CD4-positive, alpha-beta memory T cell (primary cell): ENCODE measurements around the gene PCSK6. TPM values are rescaled to one million over a fixed set of nuclear protein-coding genes. Genes with fewer than 3 reads are reported as not detected.

Experiments
- CTCF ChIA-PET: fragments of 350-600 bp; sonication (Branson Sonifier 250); formaldehyde crosslinking; loops from one replicate; lab custom pipeline; 2021; ENCODE audit warnings: inconsistent platforms; ENCODE audit not compliant: partially characterized antibody; lab: Charles Lee
- POLR2A ChIA-PET: fragments of 350-600 bp; sonication (Branson Sonifier 250); formaldehyde crosslinking; loops from one replicate; lab custom pipeline; 2021; ENCODE audit not compliant: partially characterized antibody; lab: Charles Lee
- DNase-seq, 5 donors: peaks; one replicate each; pipeline versions ENCODE4 v3.0.0 to v3.0.0-alpha.2; 2020 to 2022; ENCODE audit warnings: mixed read lengths in 1 of 5
- H3K27ac ChIP-seq: one replicate; pipeline ENCODE4 v1.7.0; 2013; ENCODE audit warnings: low read depth, low read length
- H3K27me3 ChIP-seq: 2 replicates; pipeline ENCODE4 v1.7.0; 2013; ENCODE audit warnings: mild to moderate bottlenecking, low read length, moderate library complexity; ENCODE audit not compliant: insufficient read depth
- H3K36me3 ChIP-seq: 2 replicates; pipeline ENCODE4 v1.7.0; 2013; ENCODE audit warnings: mild to moderate bottlenecking, low read length, moderate library complexity; ENCODE audit not compliant: insufficient read depth
- H3K4me1 ChIP-seq: 2 replicates; pipeline ENCODE4 v1.7.0; 2013; ENCODE audit warnings: mild to moderate bottlenecking, low read length, moderate library complexity; ENCODE audit not compliant: insufficient read depth
- H3K4me3 ChIP-seq, 2 donors: one replicate each; pipeline ENCODE4 v1.7.0; 2013; ENCODE audit warnings: low read length in 2 of 2, mild to moderate bottlenecking in 1 of 2
- H3K9me3 ChIP-seq, 2 donors: one replicate each; pipeline ENCODE4 v1.7.0; 2013; ENCODE audit warnings: low read length in 2 of 2, control low read depth in 1 of 2; ENCODE audit not compliant: control insufficient read depth in 1 of 2
- H3K27ac Mint-ChIP-seq, 7 donors: one replicate each; pipeline ENCODE4 v1.8.0; 2020 to 2021; ENCODE audit warnings: mixed read lengths in 7 of 7, mild to moderate bottlenecking in 6 of 7, inconsistent platforms in 3 of 7, moderate library complexity in 3 of 7
- H3K27me3 Mint-ChIP-seq, 2 donors: one replicate each; pipeline ENCODE4 v1.8.0; 2020 to 2021; ENCODE audit warnings: mixed read lengths in 2 of 2
- H3K36me3 Mint-ChIP-seq, 2 donors: one replicate each; pipeline ENCODE4 v1.8.0; 2020 to 2021; ENCODE audit warnings: mixed read lengths in 2 of 2, inconsistent platforms in 1 of 2, mild to moderate bottlenecking in 1 of 2
- H3K4me1 Mint-ChIP-seq, 4 donors: one replicate each; pipeline ENCODE4 v1.8.0; 2020 to 2021; ENCODE audit warnings: mixed read lengths in 4 of 4, mild to moderate bottlenecking in 1 of 4
- H3K4me3 Mint-ChIP-seq, 8 donors: one replicate each; pipeline ENCODE4 v1.8.0; 2020 to 2021; ENCODE audit warnings: mixed read lengths in 8 of 8, mild to moderate bottlenecking in 7 of 8, moderate library complexity in 6 of 8, inconsistent platforms in 3 of 8
- H3K9me3 Mint-ChIP-seq, 8 donors: one replicate each; pipeline ENCODE4 v1.8.0; 2020 to 2021; ENCODE audit warnings: mixed read lengths in 8 of 8, mild to moderate bottlenecking in 5 of 8, inconsistent platforms in 3 of 8, moderate library complexity in 1 of 8
- intact Hi-C: fragments of 100-400 bp; cut with micrococcal nuclease; formaldehyde crosslinking; loops from one replicate; pipeline ENCODE4 v1.15.1; 2023
- polyA plus RNA-seq, 2 donors: library from polyadenylated mRNA; unstranded; fragments of 300-500 nt; fragmentation: Illumina TruSeq; gene quantifications; one replicate each; pipeline ENCODE4 v1.2.3, GENCODE V29; 2021
- total RNA-seq, 2 experiments: library from RNA; stranded (reverse); gene quantifications; one replicate each; pipeline ENCODE4 v1.2.3, GENCODE V29; 2021

Gene PCSK6
- total and polyA plus RNA-seq, 4 experiments from 2014 or later = 0.08 to 0.53 (median 0.32) TPM

- DNase-seq = peak in 1 of 5 donors; percentile 16
- CTCF ChIA-PET = interaction anchor here (1.2 to 3.1 kb wide), 10 partner anchors 10 to 245 kb away, joined by 3 to 49 read pairs (median 10); no protein-coding TSS in a partner anchor
- POLR2A ChIA-PET = no interaction called here
Measured at GRCh38 chr15:101256757-101257156, 232.8 kb downstream of the PCSK6 start.

GRCh38 chr15:101255615-101256241 is 233.8 kb downstream of the PCSK6 start:
- H3K36me3 ChIP-seq = no peaks in the 10 kb centered on the region
- POLR2A ChIA-PET = no interaction called here
- peaks cover 0 to 1% (median 0%) of the 10 kb centered on the region in 8 donors for H3K9me3 Mint-ChIP-seq
- H3K27ac ChIP-seq = no peak overlapping the region
- no peak overlapping the region for H3K4me3 ChIP-seq
- H3K36me3 Mint-ChIP-seq = peaks cover 0 to 6% of the 10 kb centered on the region in 2 donors
- intact Hi-C loops = loop anchor here (2.0 kb wide), 1 partner anchor 61 kb away; no protein-coding TSS in a partner anchor
- no peak for DNase-seq
- H3K27me3 ChIP-seq = no peaks in the 10 kb centered on the region
- H3K4me1 Mint-ChIP-seq = peaks cover 8 to 11% (median 9%) of the 10 kb centered on the region in 4 donors
- H3K9me3 ChIP-seq = no peaks in the 10 kb centered on the region
- H3K27ac Mint-ChIP-seq = no peak overlapping the region
- no peak overlapping the region for H3K4me3 Mint-ChIP-seq
- CTCF ChIA-PET = interaction anchor here (0.7 to 3.1 kb wide), 9 partner anchors 9 to 246 kb away, joined by 3 to 11 read pairs (median 5); no protein-coding TSS in a partner anchor
- peaks cover 11% of the 10 kb centered on the region for H3K4me1 ChIP-seq
- peaks cover 0 to 3% of the 10 kb centered on the region in 2 donors for H3K27me3 Mint-ChIP-seq

More at GRCh38 chr15:101256757-101257156, 232.8 kb downstream of the PCSK6 start:
- Mint-ChIP-seq H3K27ac (no peak overlapping the region), H3K4me3 (peak overlapping the region in 1 of 8 donors; percentile 41), H3K36me3 (peaks cover 0 to 5% of the 10 kb centered on the region in 2 donors), H3K4me1 (peaks cover 6 to 10% (median 9%) of the 10 kb centered on the region in 4 donors), H3K9me3 (peaks cover 0 to 1% (median 0%) of the 10 kb centered on the region in 8 donors), H3K27me3 (peaks cover 0 to 3% of the 10 kb centered on the region in 2 donors)
- H3K4me3 ChIP-seq = no peak overlapping the region
- no peaks in the 10 kb centered on the region for H3K36me3 ChIP-seq
- H3K27ac ChIP-seq = no peak overlapping the region
- H3K9me3 ChIP-seq = no peaks in the 10 kb centered on the region
- H3K4me1 ChIP-seq = peaks cover 9% of the 10 kb centered on the region
- no peaks in the 10 kb centered on the region for H3K27me3 ChIP-seq
- intact Hi-C loops = loop anchor here (2.0 kb wide), 1 partner anchor 62 kb away; no protein-coding TSS in a partner anchor

- Histone ChIP-seq H3K9me3 (no peaks in the 10 kb centered on the region), H3K27ac (no peak overlapping the region), H3K36me3 (no peaks in the 10 kb centered on the region), H3K4me3 (no peak overlapping the region), H3K4me1 (peaks cover 18% of the 10 kb centered on the region), H3K27me3 (no peaks in the 10 kb centered on the region)
- Mint-ChIP-seq H3K27me3 (peaks cover 0 to 3% of the 10 kb centered on the region in 2 donors), H3K9me3 (peaks cover 0 to 1% (median 0%) of the 10 kb centered on the region in 8 donors), H3K36me3 (peaks cover 0 to 11% of the 10 kb centered on the region in 2 donors), H3K4me1 (peaks cover 15 to 18% (median 16%) of the 10 kb centered on the region in 4 donors), H3K4me3 (no peak overlapping the region), H3K27ac (peak overlapping the region in 1 of 7 donors; percentile 32)
- ChIA-PET POLR2A (interaction anchor here (5.7 kb wide), 1 partner anchor 14 kb away, joined by 64 read pairs; no protein-coding TSS in a partner anchor), CTCF (interaction anchor here (1.2 to 2.4 kb wide), 8 partner anchors 9 to 239 kb away, joined by 3 to 9 read pairs (median 4); no protein-coding TSS in a partner anchor)
- intact Hi-C loops = no loop called here
- no peak for DNase-seq
Measured at GRCh38 chr15:101255051-101255395, 234.5 kb downstream of the PCSK6 start.

- H3K27ac Mint-ChIP-seq = peak overlapping the region in 1 of 7 donors; percentile 24
- intact Hi-C loops = loop anchor here (5.0 kb wide), 2 partner anchors 127 to 652 kb away; partner anchors contain the start of genes ASB7 and LINS1
- peak overlapping the region in 1 of 8 donors; percentile 9 for H3K4me3 Mint-ChIP-seq
- H3K27me3 ChIP-seq = no peaks in the 10 kb centered on the region
- CTCF ChIA-PET = interaction anchor here (1.0 to 2.4 kb wide), 6 partner anchors 10 to 240 kb away, joined by 3 to 9 read pairs (median 4); no protein-coding TSS in a partner anchor
- peaks cover 24% of the 10 kb centered on the region for H3K4me1 ChIP-seq
- no peak for DNase-seq
- H3K9me3 Mint-ChIP-seq = peaks cover 0 to 1% (median 0%) of the 10 kb centered on the region in 8 donors
- H3K4me1 Mint-ChIP-seq = peaks cover 19 to 24% (median 21%) of the 10 kb centered on the region in 4 donors
- H3K27me3 Mint-ChIP-seq = peaks cover 0 to 2% of the 10 kb centered on the region in 2 donors
- H3K9me3 ChIP-seq = no peaks in the 10 kb centered on the region
- no peak overlapping the region for H3K27ac ChIP-seq
- POLR2A ChIA-PET = interaction anchor here (5.7 kb wide), 1 partner anchor 13 kb away, joined by 64 read pairs; no protein-coding TSS in a partner anchor
- peaks cover 0 to 13% of the 10 kb centered on the region in 2 donors for H3K36me3 Mint-ChIP-seq
- no peak overlapping the region for H3K4me3 ChIP-seq
- no peaks in the 10 kb centered on the region for H3K36me3 ChIP-seq
Measured at GRCh38 chr15:101254157-101255050, 235.1 kb downstream of the PCSK6 start.

Other genes starting within 250 kb of the PCSK6 start
- 10 to 100 TPM; 11.1 to 11.9 TPM for gene CHSY1, start 237.7 kb downstream of the PCSK6 start, total RNA-seq
- 1 to 10 TPM in 1 of 2 donors, under 1 TPM in 1; 0.64 to 2.7 TPM for gene CHSY1, start 237.7 kb downstream of the PCSK6 start, polyA plus RNA-seq
- 10 to 100 TPM; 49.1 to 53.8 TPM for gene SELENOS, start 212.2 kb downstream of the PCSK6 start, total RNA-seq
- 100 to 1,000 TPM in 1 of 2 donors, 10 to 100 TPM in 1; 69.8 to 112 TPM for gene SELENOS, start 212.2 kb downstream of the PCSK6 start, polyA plus RNA-seq
- 100 to 1,000 TPM in 1 of 2 experiments, 10 to 100 TPM in 1; 90.5 to 100 TPM for gene SNRPA1, start 194.5 kb downstream of the PCSK6 start, total RNA-seq
- 10 to 100 TPM; 76.6 to 82.0 TPM for gene SNRPA1, start 194.5 kb downstream of the PCSK6 start, polyA plus RNA-seq
- gene TM2D3, start 162.7 kb upstream of the PCSK6 start, total RNA-seq = 10 to 100 TPM; 86.3 to 92.9 TPM
- gene TM2D3, start 162.7 kb upstream of the PCSK6 start, polyA plus RNA-seq = 10 to 100 TPM; 35.1 to 40.3 TPM
- gene TARS3, start 234.8 kb upstream of the PCSK6 start, total RNA-seq = 10 to 100 TPM; 35.8 to 39.8 TPM
- 10 to 100 TPM in 1 of 2 donors, 1 to 10 TPM in 1; 8.9 to 17.2 TPM for gene TARS3, start 234.8 kb upstream of the PCSK6 start, polyA plus RNA-seq